Body of pancreas (tissue), 4 donors: ENCODE results near the gene LYST.

Experiments used
- CTCF ChIP-seq, 7 experiments: fragments of 450-650 bp in 4 of 7; fragments of 200-600 bp in 3 of 7; sonication (generic) in 3 of 7; IDR thresholded peaks; one replicate each; pipeline ENCODE4 v1.5.1; 2016 to 2019; ENCODE audit warnings: antibody characterized with exemption in 7 of 7
- POLR2A ChIP-seq, 3 donors: fragments of 450-650 bp; IDR thresholded peaks; one replicate each; pipeline ENCODE4 v1.6.1; 2016; ENCODE audit warnings: antibody characterized with exemption in 3 of 3, mild to moderate bottlenecking in 2 of 3

GRCh38 chr1:235806123-235806522, 60.6 kb downstream of the LYST start:
- TF ChIP-seq POLR2A (IDR thresholded peaks at IDR 0.05) (no peak), CTCF (IDR thresholded peaks at IDR 0.05) (no peak)
